ENCODE results near the gene EID2B.

The EID2B gene

GRCh38 chr19:39525205-39525604, 7.4 kb downstream of the EID2B start:
- no peak for FAIRE-seq

GRCh38 chr19:39524495-39524894, 8.2 kb downstream of the EID2B start:
- FAIRE-seq: no peak

GRCh38 chr19:39520541-39521484, 11.8 kb downstream of the EID2B start:
- FAIRE-seq: no peak

- FAIRE-seq: no peak
Measured at GRCh38 chr19:39518975-39519374, 13.7 kb downstream of the EID2B start.

- FAIRE-seq: no peak
Measured at GRCh38 chr19:39518458-39518857, 14.2 kb downstream of the EID2B start.

- no peak for FAIRE-seq
Measured at GRCh38 chr19:39517432-39517831, 15.2 kb downstream of the EID2B start.

- FAIRE-seq: no peak
Measured at GRCh38 chr19:39516270-39516669, 16.4 kb downstream of the EID2B start.

GRCh38 chr19:39515551-39516191, 17.0 kb downstream of the EID2B start:
- no peak for FAIRE-seq

- no peak for FAIRE-seq
Measured at GRCh38 chr19:39514840-39515550, 17.7 kb downstream of the EID2B start, which contains the start of gene SELENOV. TSS of gene SELENOV (plus strand) at chr19:39515139. CDS start at chr19:39515213, 74 bp downstream.

GRCh38 chr19:39512988-39513387, 19.7 kb downstream of the EID2B start:
- no peak for FAIRE-seq

GRCh38 chr19:39509233-39509632, 23.4 kb downstream of the EID2B start:
- no peak for FAIRE-seq

- no peak for FAIRE-seq
Measured at GRCh38 chr19:39508629-39509028, 24.0 kb downstream of the EID2B start.

- FAIRE-seq: no peak
Measured at GRCh38 chr19:39507715-39508364, 24.8 kb downstream of the EID2B start.

- FAIRE-seq: no peak
Measured at GRCh38 chr19:39506944-39507714, 25.5 kb downstream of the EID2B start.

- no peak for FAIRE-seq
Measured at GRCh38 chr19:39506598-39506943, 26.1 kb downstream of the EID2B start.

GRCh38 chr19:39502640-39503417, 29.8 kb downstream of the EID2B start:
- no peak for FAIRE-seq

GRCh38 chr19:39501340-39501739, 31.3 kb downstream of the EID2B start:
- no peak for FAIRE-seq

GRCh38 chr19:39500543-39500942, 32.1 kb downstream of the EID2B start:
- FAIRE-seq: no peak

GRCh38 chr19:39499932-39500331, 32.7 kb downstream of the EID2B start:
- FAIRE-seq: no peak

- FAIRE-seq: no peak
Measured at GRCh38 chr19:39498798-39499642, 33.6 kb downstream of the EID2B start, which contains the start of gene DLL3. TSS of gene DLL3 (plus strand) at chr19:39498947. CDS start at chr19:39498975, 28 bp downstream.

Data from G401.6 (cell line).